ENCODE measurements around the gene DGKK. TPM values are rescaled to one million over a fixed set of nuclear protein-coding genes. Genes with fewer than 3 reads are reported as not detected.

Gene DGKK
- total RNA-seq, 2 experiments from 2014 or later: not detected

DNA sequence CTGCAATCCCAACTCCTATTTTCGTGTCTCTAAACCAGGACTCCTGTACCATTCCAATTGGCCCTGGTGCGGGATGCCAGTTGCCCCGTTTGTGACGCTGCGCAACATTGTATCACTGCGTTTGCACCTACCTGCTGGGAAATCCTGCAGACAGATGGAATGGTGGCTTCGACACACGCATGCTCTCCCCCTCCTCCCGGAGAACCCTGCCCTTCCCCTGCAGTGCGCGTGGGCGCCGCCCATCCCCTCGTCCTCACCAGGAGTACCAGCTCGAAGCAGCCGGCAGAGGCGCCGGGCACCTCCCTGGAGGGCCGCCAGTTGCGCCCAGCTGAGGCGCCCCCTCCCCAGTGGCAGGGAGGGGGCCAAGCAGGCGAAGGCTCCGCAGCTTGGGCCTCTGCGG is 1.4 kb downstream of the DGKK start:
- Histone ChIP-seq H3K9me3 (ENCODE audit: low read length) (no peaks in the 10 kb centered on the region), H3K36me3 (ENCODE audit: insufficient read depth, low read length) (no peaks in the 10 kb centered on the region), H3K4me1 (ENCODE audit: insufficient read depth, low read length, poor library complexity, severe bottlenecking) (no peaks in the 10 kb centered on the region), H3K27ac (ENCODE audit: low read depth, low read length, poor library complexity, severe bottlenecking) (no peak overlapping the region), H2AFZ (ENCODE audit: low read length) (no peak overlapping the region), H3K79me2 (ENCODE audit: insufficient read depth, low read depth, low read length) (no peaks in the 10 kb centered on the region), H3K4me3 (ENCODE audit: low read depth, low read length, poor library complexity, severe bottlenecking) (no peak overlapping the region), H3K9me2 (ENCODE audit: insufficient read depth, low read length) (no peaks in the 10 kb centered on the region), H3K4me2 (ENCODE audit: low read length) (no peak overlapping the region), H4K20me1 (ENCODE audit: insufficient read depth, low read length) (no peaks in the 10 kb centered on the region)
- intact Hi-C loops (cut with micrococcal nuclease; ENCODE audit: unreplicated experiment): no loop called here
- ChIA-PET POLR2A (no interaction called here), CTCF (ENCODE audit: unreplicated experiment) (no interaction called here)
- TF ChIP-seq, protein P1, sequence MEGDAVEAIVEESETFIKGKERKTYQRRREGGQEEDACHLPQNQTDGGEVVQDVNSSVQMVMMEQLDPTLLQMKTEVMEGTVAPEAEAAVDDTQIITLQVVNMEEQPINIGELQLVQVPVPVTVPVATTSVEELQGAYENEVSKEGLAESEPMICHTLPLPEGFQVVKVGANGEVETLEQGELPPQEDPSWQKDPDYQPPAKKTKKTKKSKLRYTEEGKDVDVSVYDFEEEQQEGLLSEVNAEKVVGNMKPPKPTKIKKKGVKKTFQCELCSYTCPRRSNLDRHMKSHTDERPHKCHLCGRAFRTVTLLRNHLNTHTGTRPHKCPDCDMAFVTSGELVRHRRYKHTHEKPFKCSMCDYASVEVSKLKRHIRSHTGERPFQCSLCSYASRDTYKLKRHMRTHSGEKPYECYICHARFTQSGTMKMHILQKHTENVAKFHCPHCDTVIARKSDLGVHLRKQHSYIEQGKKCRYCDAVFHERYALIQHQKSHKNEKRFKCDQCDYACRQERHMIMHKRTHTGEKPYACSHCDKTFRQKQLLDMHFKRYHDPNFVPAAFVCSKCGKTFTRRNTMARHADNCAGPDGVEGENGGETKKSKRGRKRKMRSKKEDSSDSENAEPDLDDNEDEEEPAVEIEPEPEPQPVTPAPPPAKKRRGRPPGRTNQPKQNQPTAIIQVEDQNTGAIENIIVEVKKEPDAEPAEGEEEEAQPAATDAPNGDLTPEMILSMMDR (conservative IDR thresholded peaks at IDR 0.05; ENCODE audit: low read length): no peak
- TF ChIP-seq EZH2phosphoT487 (IDR thresholded peaks at IDR 0.05; ENCODE audit: borderline replicate concordance, low read depth, low read length): no peak
- no TSS peak for BruUV-seq (replicated peaks)
- DNase-seq (ENCODE audit: low spot score): no peak

DNA sequence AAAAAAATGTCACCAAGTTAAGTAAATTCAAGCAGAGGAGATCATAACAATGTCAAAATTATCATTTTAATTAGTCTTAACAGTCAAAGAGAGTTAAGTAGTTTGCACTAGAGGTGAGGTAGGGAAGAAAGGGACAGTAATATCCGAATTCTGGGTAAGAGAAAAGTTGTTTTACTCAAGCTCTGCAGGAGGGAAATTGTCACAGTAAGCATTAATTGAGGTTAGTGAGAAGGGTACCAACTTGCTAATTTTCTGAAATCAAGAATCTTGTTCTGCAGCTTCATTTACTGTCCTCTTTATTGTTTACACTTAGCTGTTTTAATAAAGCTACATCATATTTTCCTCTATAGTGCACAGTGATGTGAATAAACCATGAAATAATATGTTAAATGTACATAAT is 11.0 kb downstream of the DGKK start:
- intact Hi-C loops (cut with micrococcal nuclease; ENCODE audit: unreplicated experiment): no loop called here
- Histone ChIP-seq H3K4me2 (ENCODE audit: low read length) (no peak overlapping the region), H3K4me1 (ENCODE audit: insufficient read depth, low read length, poor library complexity, severe bottlenecking) (no peaks in the 10 kb centered on the region), H3K4me3 (ENCODE audit: low read depth, low read length, poor library complexity, severe bottlenecking) (no peak overlapping the region), H3K9me3 (ENCODE audit: low read length) (no peaks in the 10 kb centered on the region), H4K20me1 (ENCODE audit: insufficient read depth, low read length) (no peaks in the 10 kb centered on the region), H2AFZ (ENCODE audit: low read length) (no peak overlapping the region), H3K36me3 (ENCODE audit: insufficient read depth, low read length) (no peaks in the 10 kb centered on the region), H3K9me2 (ENCODE audit: insufficient read depth, low read length) (no peaks in the 10 kb centered on the region), H3K27ac (ENCODE audit: low read depth, low read length, poor library complexity, severe bottlenecking) (no peak overlapping the region), H3K79me2 (ENCODE audit: insufficient read depth, low read depth, low read length) (no peaks in the 10 kb centered on the region)
- no peak for DNase-seq (ENCODE audit: low spot score)
- BruUV-seq (replicated peaks): no TSS peak
- ChIA-PET POLR2A (no interaction called here), CTCF (ENCODE audit: unreplicated experiment) (no interaction called here)
- no peak for TF ChIP-seq EZH2phosphoT487 (IDR thresholded peaks at IDR 0.05; ENCODE audit: borderline replicate concordance, low read depth, low read length)
- TF ChIP-seq, protein P1 (conservative IDR thresholded peaks at IDR 0.05; ENCODE audit: low read length): no peak

DNA sequence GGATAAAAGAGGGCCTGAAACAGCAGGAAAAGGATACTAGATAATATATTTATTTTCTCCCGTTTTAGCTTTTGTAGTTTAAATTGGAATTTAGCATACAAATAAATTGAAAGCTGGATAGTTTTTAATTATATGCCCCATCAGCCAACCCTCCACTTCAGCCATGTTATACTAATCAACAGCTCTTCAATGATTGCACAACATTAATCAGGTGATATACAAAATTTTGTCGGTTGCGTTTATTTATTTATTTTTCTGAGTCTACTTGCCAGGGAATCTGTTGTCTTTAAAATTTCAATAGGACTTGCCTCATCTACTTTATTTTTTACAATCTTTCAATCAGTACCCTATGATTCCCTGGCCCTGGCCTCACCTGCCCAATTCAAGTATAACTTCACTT is 12.1 kb downstream of the DGKK start:
- BruUV-seq (replicated peaks): no TSS peak
- Histone ChIP-seq H3K27ac (ENCODE audit: low read depth, low read length, poor library complexity, severe bottlenecking) (no peak overlapping the region), H3K9me3 (ENCODE audit: low read length) (no peaks in the 10 kb centered on the region), H3K4me2 (ENCODE audit: low read length) (no peak overlapping the region), H2AFZ (ENCODE audit: low read length) (no peak overlapping the region), H4K20me1 (ENCODE audit: insufficient read depth, low read length) (no peaks in the 10 kb centered on the region), H3K79me2 (ENCODE audit: insufficient read depth, low read depth, low read length) (no peaks in the 10 kb centered on the region), H3K36me3 (ENCODE audit: insufficient read depth, low read length) (no peaks in the 10 kb centered on the region), H3K9me2 (ENCODE audit: insufficient read depth, low read length) (no peaks in the 10 kb centered on the region), H3K4me3 (ENCODE audit: low read depth, low read length, poor library complexity, severe bottlenecking) (no peak overlapping the region), H3K4me1 (ENCODE audit: insufficient read depth, low read length, poor library complexity, severe bottlenecking) (no peaks in the 10 kb centered on the region)
- intact Hi-C loops (cut with micrococcal nuclease; ENCODE audit: unreplicated experiment): no loop called here
- ChIA-PET POLR2A (no interaction called here), CTCF (ENCODE audit: unreplicated experiment) (no interaction called here)
- DNase-seq (ENCODE audit: low spot score): no peak
- TF ChIP-seq, protein P1 (conservative IDR thresholded peaks at IDR 0.05; ENCODE audit: low read length): no peak
- TF ChIP-seq EZH2phosphoT487 (IDR thresholded peaks at IDR 0.05; ENCODE audit: borderline replicate concordance, low read depth, low read length): no peak
